Neural progenitor cell (in vitro differentiated cells): ENCODE data around the gene PEX11G. TPM values are rescaled to one million over a fixed set of nuclear protein-coding genes. Genes with fewer than 3 reads are reported as not detected.

Experiments
- DNase-seq: peaks from one replicate; pipeline ENCODE4 v3.0.0-alpha.2; 2016; ENCODE audit warnings: low spot score
- H2AFZ ChIP-seq: fragments of 200-600 bp; sonication (generic); replicated peaks from 2 replicates; pipeline ENCODE4 v1.6.1; 2016; ENCODE audit warnings: antibody characterized with exemption
- H3F3A ChIP-seq: fragments of 200-600 bp; sonication (generic); 2 replicates; pipeline ENCODE4 v1.6.1; 2016; ENCODE audit warnings: antibody characterized with exemption, low read depth
- H3K27ac ChIP-seq: fragments of 200-600 bp; sonication (generic); 2 replicates; pipeline ENCODE4 v1.5.1; 2016; ENCODE audit warnings: mild to moderate bottlenecking
- H3K27me3 ChIP-seq: fragments of 200-600 bp; sonication (generic); 2 replicates; pipeline ENCODE4 v1.6.1; 2016; ENCODE audit warnings: mild to moderate bottlenecking, moderate library complexity
- H3K36me3 ChIP-seq: fragments of 200-600 bp; sonication (generic); 2 replicates; pipeline ENCODE4 v1.5.1; 2016
- H3K4me1 ChIP-seq: fragments of 200-600 bp; sonication (generic); 2 replicates; pipeline ENCODE4 v1.6.1; 2016; ENCODE audit warnings: mixed run types
- H3K4me2 ChIP-seq: fragments of 200-600 bp; sonication (generic); 2 replicates; pipeline ENCODE4 v1.6.1; 2016
- H3K4me3 ChIP-seq: fragments of 200-600 bp; sonication (generic); 2 replicates; pipeline ENCODE4 v1.5.1; 2016
- H3K79me2 ChIP-seq: fragments of 200-600 bp; sonication (generic); 2 replicates; pipeline ENCODE4 v1.6.1; 2016; ENCODE audit warnings: low read depth
- H3K9ac ChIP-seq: fragments of 200-600 bp; sonication (generic); 2 replicates; pipeline ENCODE4 v1.6.1; 2016
- H3K9me3 ChIP-seq: fragments of 200-600 bp; sonication (generic); 2 replicates; pipeline ENCODE4 v1.5.1; 2016; ENCODE audit warnings: low read depth
- H4K20me1 ChIP-seq: fragments of 200-600 bp; sonication (generic); 2 replicates; pipeline ENCODE4 v1.6.1; 2016; ENCODE audit warnings: low read depth
- H3K27ac Mint-ChIP-seq: 3 replicates; pipeline ENCODE4 v1.8.0; 2021; ENCODE audit warnings: mixed read lengths
- H3K27me3 Mint-ChIP-seq: 2 replicates; pipeline ENCODE4 v1.8.0; 2022; ENCODE audit warnings: low read depth, mild to moderate bottlenecking, inconsistent platforms, moderate library complexity, mixed read lengths; ENCODE audit not compliant: insufficient read depth
- H3K36me3 Mint-ChIP-seq: 3 replicates; pipeline ENCODE4 v1.8.0; 2021; ENCODE audit warnings: mixed read lengths
- H3K4me1 Mint-ChIP-seq: 3 replicates; pipeline ENCODE4 v1.8.0; 2021; ENCODE audit warnings: mixed read lengths
- H3K4me3 Mint-ChIP-seq: 3 replicates; pipeline ENCODE4 v1.8.0; 2021; ENCODE audit warnings: mild to moderate bottlenecking, moderate library complexity, mixed read lengths
- H3K9me3 Mint-ChIP-seq: 3 replicates; pipeline ENCODE4 v1.8.0; 2020; ENCODE audit warnings: mixed read lengths
- CTCF ChIP-seq: fragments of 200-600 bp; sonication (generic); IDR thresholded peaks from 2 replicates; pipeline ENCODE4 v1.5.1; 2017; ENCODE audit warnings: antibody characterized with exemption, mild to moderate bottlenecking
- EZH2 ChIP-seq: fragments of 200-600 bp; sonication (generic); IDR thresholded peaks from 2 replicates; pipeline ENCODE4 v1.6.1; 2017; ENCODE audit warnings: antibody characterized with exemption, mild to moderate bottlenecking, moderate library complexity
- EZH2phosphoT487 ChIP-seq: fragments of 200-600 bp; sonication (generic); IDR thresholded peaks from 2 replicates; pipeline ENCODE4 v1.6.1; 2017; ENCODE audit warnings: antibody characterized with exemption
- total RNA-seq: library from RNA; depleted of rRNA; stranded (reverse); fragments of >200 nt; gene quantifications from 2 replicates; pipeline ENCODE4 v1.2.3, GENCODE V29; 2015; ENCODE audit warnings: low replicate concordance

PEX11G gene
- total RNA-seq, 1 donor from 2014 or later, result 1.0 TPM

- no peak for TF ChIP-seq EZH2
- TF ChIP-seq CTCF, result no peak
- no peak for TF ChIP-seq EZH2phosphoT487
- Mint-ChIP-seq H3K4me1 (no peaks in the 10 kb centered on the region), H3K27me3 (no peaks in the 10 kb centered on the region), H3K4me3 (no peak overlapping the region), H3K27ac (no peak overlapping the region), H3K9me3 (no peaks in the 10 kb centered on the region), H3K36me3 (peaks cover 2% of the 10 kb centered on the region)
- no peaks in the 10 kb centered on the region for H3K36me3 ChIP-seq
- H3F3A ChIP-seq, result no peaks in the 10 kb centered on the region
- no peaks in the 10 kb centered on the region for H3K79me2 ChIP-seq
- H3K27ac ChIP-seq, result no peak overlapping the region
- H4K20me1 ChIP-seq, result no peaks in the 10 kb centered on the region
- H3K9ac ChIP-seq, result no peak overlapping the region
- no peak overlapping the region for H3K4me3 ChIP-seq
- no peaks in the 10 kb centered on the region for H3K4me1 ChIP-seq
- H3K4me2 ChIP-seq, result no peak overlapping the region
- no peaks in the 10 kb centered on the region for H3K27me3 ChIP-seq
- H2AFZ ChIP-seq, result no peak overlapping the region
- H3K9me3 ChIP-seq, result no peaks in the 10 kb centered on the region
- DNase-seq, result no peak
These were observed 18.1 kb downstream of the PEX11G start for GRCh38 chr19:7470540-7471305.

DNA sequence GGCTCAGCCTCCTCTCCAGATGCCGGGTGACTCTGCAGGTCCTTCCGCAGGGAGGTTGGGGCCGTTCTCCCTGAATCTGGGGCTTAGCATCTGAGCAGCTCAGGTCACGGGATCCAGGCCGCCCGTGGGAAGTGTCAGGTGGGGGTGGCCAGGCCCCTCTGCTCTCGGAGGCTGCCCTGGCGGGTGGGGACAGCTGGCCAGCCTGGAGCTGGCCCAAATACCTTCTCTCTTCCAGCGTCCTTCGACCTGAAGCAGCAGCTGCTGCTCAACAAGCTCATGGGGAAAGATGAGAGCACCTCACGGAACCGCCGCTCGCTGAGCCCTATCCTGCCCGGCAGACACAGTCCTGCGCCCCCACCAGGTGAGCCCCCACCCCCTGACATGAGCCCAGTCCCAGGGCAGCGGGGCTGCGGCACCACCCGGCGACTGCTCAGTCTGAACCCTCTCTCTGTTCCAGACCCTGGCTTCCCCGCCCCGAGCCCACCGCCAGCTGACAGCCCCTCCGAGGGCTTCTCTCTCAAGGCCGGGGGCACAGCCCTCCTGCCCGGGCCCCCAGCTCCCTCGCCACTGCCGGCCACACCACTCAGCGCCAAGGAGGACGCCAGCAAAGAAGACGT, 19.1 kb downstream of the PEX11G start:
- Mint-ChIP-seq H3K9me3 (no peaks in the 10 kb centered on the region), H3K27ac (no peak overlapping the region), H3K36me3 (peaks cover 2% of the 10 kb centered on the region), H3K4me1 (no peaks in the 10 kb centered on the region), H3K27me3 (no peaks in the 10 kb centered on the region), H3K4me3 (no peak overlapping the region)
- H3K4me3 ChIP-seq, result no peak overlapping the region
- no peak overlapping the region for H3K4me2 ChIP-seq
- H3K27me3 ChIP-seq, result no peaks in the 10 kb centered on the region
- no peaks in the 10 kb centered on the region for H3K79me2 ChIP-seq
- no peaks in the 10 kb centered on the region for H3K4me1 ChIP-seq
- H3K9ac ChIP-seq, result no peak overlapping the region
- no peaks in the 10 kb centered on the region for H3K9me3 ChIP-seq
- H3K36me3 ChIP-seq, result no peaks in the 10 kb centered on the region
- H2AFZ ChIP-seq, result no peak overlapping the region
- H4K20me1 ChIP-seq, result no peaks in the 10 kb centered on the region
- H3K27ac ChIP-seq, result no peak overlapping the region
- no peaks in the 10 kb centered on the region for H3F3A ChIP-seq
- no peak for DNase-seq
- TF ChIP-seq CTCF, result no peak
- TF ChIP-seq EZH2, result no peak
- TF ChIP-seq EZH2phosphoT487, result no peak

DNA sequence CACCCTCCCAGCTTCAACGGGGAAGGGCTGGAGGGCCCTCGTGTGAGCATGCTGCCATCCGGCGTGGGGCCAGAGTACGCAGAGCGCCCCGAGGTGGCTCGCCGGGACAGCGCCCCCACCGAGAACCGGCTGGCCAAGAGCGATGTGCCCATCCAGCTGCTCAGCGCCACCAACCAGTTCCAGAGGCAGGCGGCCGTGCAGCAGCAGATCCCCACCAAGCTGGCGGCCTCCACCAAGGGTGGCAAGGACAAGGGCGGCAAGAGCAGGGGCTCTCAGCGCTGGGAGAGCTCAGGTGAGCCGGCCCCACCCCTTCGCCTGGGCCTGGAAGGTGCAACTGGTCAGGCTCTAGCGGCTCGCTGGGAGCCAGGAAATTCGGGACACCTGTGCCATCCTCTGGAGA, 20.0 kb downstream of the PEX11G start:
- no peaks in the 10 kb centered on the region for H3K4me1 Mint-ChIP-seq
- no peak for DNase-seq
- H3K27ac ChIP-seq, result no peak overlapping the region
- H3K27me3 ChIP-seq, result no peaks in the 10 kb centered on the region
- H3K36me3 ChIP-seq, result no peaks in the 10 kb centered on the region
- H3F3A ChIP-seq, result no peaks in the 10 kb centered on the region
- peaks cover 4% of the 10 kb centered on the region for H3K36me3 Mint-ChIP-seq
- no peaks in the 10 kb centered on the region for H4K20me1 ChIP-seq
- no peaks in the 10 kb centered on the region for H3K4me1 ChIP-seq
- no peak overlapping the region for H3K4me3 Mint-ChIP-seq
- no peak overlapping the region for H3K4me3 ChIP-seq
- H3K9ac ChIP-seq, result no peak overlapping the region
- H3K27me3 Mint-ChIP-seq, result no peaks in the 10 kb centered on the region
- no peaks in the 10 kb centered on the region for H3K79me2 ChIP-seq
- no peaks in the 10 kb centered on the region for H3K9me3 Mint-ChIP-seq
- no peaks in the 10 kb centered on the region for H3K9me3 ChIP-seq
- TF ChIP-seq EZH2 (no peak), CTCF (no peak), EZH2phosphoT487 (no peak)
- H2AFZ ChIP-seq, result no peak overlapping the region
- no peak overlapping the region for H3K4me2 ChIP-seq
- H3K27ac Mint-ChIP-seq, result no peak overlapping the region
